HG03196 (cell line): ENCODE measurements around the gene ZNF428.
A peak's percentile ranks its signal among the peaks of the same experiment; 100 is the strongest.

Source experiments
- ATAC-seq: cut with Tn5 transposase; IDR thresholded peaks from one replicate; pipeline ENCODE4 v1.9.1; 2021; ENCODE audit not compliant: unreplicated experiment

The ZNF428 gene

DNA sequence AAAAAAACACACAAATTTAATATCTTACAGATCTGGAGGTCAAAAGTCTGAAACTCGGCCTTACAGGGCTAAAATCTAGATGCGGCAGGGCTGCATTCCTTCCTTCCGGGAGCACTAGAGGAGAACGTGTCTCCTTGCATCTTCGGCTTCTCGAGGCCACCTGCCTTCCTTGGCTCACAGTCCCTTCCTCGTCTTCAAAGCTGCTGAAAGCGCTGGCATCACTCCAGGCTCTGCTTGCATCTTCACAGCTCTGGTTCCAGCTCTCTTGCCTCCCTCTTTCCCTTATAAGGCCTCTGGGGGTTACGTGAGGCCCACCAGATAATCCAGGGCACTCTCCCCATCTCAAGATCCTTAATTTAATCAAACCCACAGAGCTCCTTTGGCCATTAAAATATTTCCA lies 54.6 kb downstream of the ZNF428 start:
- no peak for ATAC-seq

GRCh38 chr19:43563816-43564457 lies 55.5 kb downstream of the ZNF428 start:
- no peak for ATAC-seq

DNA sequence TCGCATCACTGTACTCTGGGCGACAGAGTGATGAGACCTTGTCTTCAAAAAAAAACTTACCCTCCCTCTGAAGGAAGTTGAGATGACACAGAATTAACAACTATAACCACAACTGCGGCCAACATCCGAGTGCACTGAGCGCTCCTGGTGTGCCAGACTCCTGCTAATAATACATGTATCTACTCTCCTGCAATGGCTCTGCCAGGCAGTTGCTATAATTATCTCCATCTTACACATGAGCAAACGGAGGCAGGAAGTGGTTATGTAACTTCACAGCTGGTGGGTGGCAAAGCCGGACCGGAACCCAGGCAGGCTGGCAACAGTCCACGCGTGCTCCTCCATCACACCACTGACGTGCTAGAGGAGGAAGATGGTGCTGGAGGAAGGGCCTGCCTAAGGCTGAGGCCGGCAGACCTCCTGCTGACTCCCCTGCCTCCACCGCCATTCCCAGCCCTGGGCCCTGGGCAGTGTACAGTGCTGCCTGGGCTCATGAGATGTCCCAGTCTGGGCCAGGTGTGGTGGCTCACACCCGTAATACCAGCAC lies 56.7 kb downstream of the ZNF428 start:
- ATAC-seq = peak; percentile 71

DNA sequence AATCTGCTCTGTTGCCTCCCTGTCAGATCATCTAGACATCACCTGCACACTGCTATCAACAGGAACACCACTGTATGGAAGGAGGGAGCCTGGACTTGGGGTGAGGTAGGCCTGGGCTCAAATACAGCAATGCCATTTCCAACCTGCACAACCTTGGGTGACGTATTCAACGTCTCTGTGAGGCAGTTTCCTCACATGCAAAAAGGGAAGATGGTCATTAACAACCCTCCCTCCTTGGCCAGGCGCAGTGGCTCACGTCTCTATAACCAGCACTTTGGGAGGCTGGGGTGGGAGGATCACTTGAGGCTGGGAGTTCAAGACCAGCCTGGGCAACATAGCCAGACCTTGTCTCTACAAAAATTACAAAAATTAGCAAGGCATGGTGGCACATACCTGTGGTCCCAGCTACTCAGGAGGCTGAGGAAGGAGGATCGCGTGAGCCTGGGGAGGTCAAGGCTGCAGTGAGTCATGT lies 57.2 kb downstream of the ZNF428 start:
- ATAC-seq = no peak

DNA sequence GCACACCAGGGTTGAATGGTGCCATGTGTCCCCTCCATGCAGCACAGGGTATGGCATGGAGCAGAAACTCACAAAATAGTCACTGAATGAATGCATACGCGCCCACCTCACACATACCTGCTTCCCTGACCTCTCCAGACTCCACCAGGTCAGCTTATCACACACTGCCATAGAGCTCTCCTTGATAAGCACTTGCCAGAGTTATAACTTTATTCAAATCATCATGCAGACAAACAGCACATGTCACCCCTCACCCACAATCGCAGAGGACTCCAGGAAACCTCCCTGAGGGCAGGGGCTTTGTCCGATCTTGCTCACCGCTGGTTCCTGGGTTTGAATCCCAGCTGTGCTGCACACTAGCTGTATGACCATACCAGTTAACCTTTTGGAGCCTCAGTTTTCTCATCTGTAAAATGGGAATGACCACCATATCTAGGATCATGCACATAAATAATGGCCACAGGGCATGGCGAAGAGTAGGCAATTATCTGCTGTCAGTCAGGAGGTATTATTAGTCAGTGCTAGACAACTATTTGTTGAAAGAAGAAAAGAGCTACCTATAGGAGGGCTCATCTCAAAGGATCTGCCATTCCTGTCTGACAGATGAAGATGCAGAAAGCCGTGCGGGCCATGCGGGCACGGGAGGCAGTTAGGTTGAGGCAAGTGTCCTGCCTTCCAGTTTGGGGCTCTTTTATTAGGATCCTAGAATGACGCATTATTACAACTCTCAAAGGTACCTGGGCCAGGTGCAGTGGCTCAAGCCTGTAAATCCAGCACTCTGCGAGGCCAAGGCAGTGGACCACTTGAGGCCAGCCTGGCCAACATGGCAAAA lies 58.1 kb downstream of the ZNF428 start:
- ATAC-seq = no peak

DNA sequence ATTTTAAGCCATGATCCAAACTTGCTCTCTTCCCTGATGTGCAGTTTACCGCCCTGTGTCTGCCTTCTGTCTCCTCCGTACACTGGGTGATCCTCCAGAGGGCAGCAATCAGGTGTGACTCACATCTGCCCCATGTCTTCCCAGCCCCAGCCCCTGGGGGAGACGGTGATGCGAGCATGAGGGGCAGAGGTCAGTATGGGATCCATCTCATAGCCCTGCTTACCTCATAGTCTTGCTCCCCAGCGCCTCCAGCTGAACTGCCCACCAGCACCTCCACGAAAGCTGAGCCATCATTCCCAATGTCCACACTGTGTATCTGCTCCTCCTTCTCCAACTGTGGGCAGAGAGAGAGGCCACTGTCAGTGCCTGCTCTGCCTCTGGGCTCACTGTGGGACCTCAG lies 58.7 kb downstream of the ZNF428 start:
- no peak for ATAC-seq
